K562 (cell line): ENCODE results near the gene PSMA7. TPM values are rescaled to one million over a fixed set of nuclear protein-coding genes. Genes with fewer than 3 reads are reported as not detected.

Source experiments
- ATAC-seq: fragments of 200-7000 bp; cut with Tn5 transposase; 3 replicates; pipeline ENCODE4 v1.9.1; 2020; ENCODE audit warnings: moderate library complexity
- BruUV-seq: library from RNA; stranded (reverse); fragments of 400-500 nt; replicated peaks from 2 replicates; lab custom pipeline; 2021; lab: Mats Ljungman, UMichigan
- CTCF ChIA-PET: fragments of 300-600 bp; formaldehyde crosslinking; extraction: SDS; loops from one replicate; lab custom pipeline; 2021; ENCODE audit warnings: low intra/inter-chr PET ratio; lab: Yijun Ruan, JAX
- POLR2A ChIA-PET: fragments of 300-600, 350-650 bp; sonication (Branson Sonifier 250); formaldehyde crosslinking; extraction: SDS; loops from one replicate; lab custom pipeline; 2021; ENCODE audit warnings: antibody characterized with exemption, inconsistent platforms; lab: Yijun Ruan, JAX
- DNase-seq, 4 experiments: peaks; one replicate each; pipeline versions ENCODE4 v3.0.0 to v3.0.0-alpha.2; 2011 to 2018; ENCODE audit warnings: low spot score in 3 of 4, mixed read lengths in 3 of 4; ENCODE audit errors: extremely low read depth in 1 of 4
- FAIRE-seq: peaks from 2 replicates; lab custom pipeline; 2011; peaks lifted over from hg19 to GRCh38; lab: Jason Lieb, UNC
- H2AFZ ChIP-seq: 2 replicates; pipeline ENCODE4 v1.6.0; 2011; ENCODE audit warnings: low read depth, low read length, control low read depth, inconsistent platforms
- H3K27ac ChIP-seq: fragments of 200-600 bp; 3 replicates; pipeline ENCODE4 v1.8.0; 2011; ENCODE audit warnings: low read depth, mild to moderate bottlenecking, control low read depth, inconsistent platforms, low read length, moderate library complexity, mixed read lengths; ENCODE audit errors: extremely low read depth
- H3K27me3 ChIP-seq, 2 experiments: fragments of 300-600 bp in 1 of 2; 2 replicates in 1 of 2; 3 replicates in 1 of 2; pipeline versions ENCODE4 v1.6.0 to v1.8.0; 2011; ENCODE audit warnings: inconsistent platforms in 2 of 2, low read length in 2 of 2, mild to moderate bottlenecking in 1 of 2, mixed read lengths in 1 of 2, moderate library complexity in 1 of 2; ENCODE audit not compliant: control insufficient read depth in 2 of 2, insufficient read depth in 2 of 2
- H3K36me3 ChIP-seq: fragments of 300-600 bp; 3 replicates; pipeline ENCODE4 v1.8.0; 2011; ENCODE audit warnings: mild to moderate bottlenecking, low read length, inconsistent platforms; ENCODE audit not compliant: control insufficient read depth, insufficient read depth
- H3K4me1 ChIP-seq, 2 experiments: fragments of 200-600 bp in 1 of 2; replicated peaks in 1 of 2; 2 replicates in 1 of 2; 3 replicates in 1 of 2; pipeline versions ENCODE4 v1.5.1 to v1.8.0; 2011; ENCODE audit warnings: inconsistent platforms in 2 of 2, low read length in 2 of 2, mild to moderate bottlenecking in 1 of 2, mixed read lengths in 1 of 2, moderate library complexity in 1 of 2; ENCODE audit not compliant: control insufficient read depth in 2 of 2, insufficient read depth in 2 of 2
- H3K4me2 ChIP-seq: 2 replicates; pipeline ENCODE4 v1.6.1; 2011; ENCODE audit warnings: low read length, control low read depth, inconsistent platforms, mixed read lengths; ENCODE audit not compliant: insufficient read depth
- H3K4me3 ChIP-seq: fragments of 200-600 bp; sonication (generic), shearing (Covaris generic); 2 replicates; pipeline ENCODE4 v1.5.1; 2016; ENCODE audit warnings: control low read depth, inconsistent platforms
- H3K79me2 ChIP-seq: fragments of 200-600 bp; 3 replicates; pipeline ENCODE4 v1.8.0; 2011; ENCODE audit warnings: low read length, inconsistent platforms; ENCODE audit not compliant: control insufficient read depth, insufficient read depth
- H3K9ac ChIP-seq, 2 experiments: 2 replicates each; pipeline versions ENCODE4 v1.6.0 to v1.6.1; 2011; ENCODE audit warnings: low read depth in 2 of 2, low read length in 2 of 2, control low read depth in 1 of 2, inconsistent platforms in 1 of 2, mild to moderate bottlenecking in 1 of 2, mixed read lengths in 1 of 2; ENCODE audit not compliant: insufficient read depth in 1 of 2
- H3K9me1 ChIP-seq: one replicate; pipeline ENCODE4 v1.6.0; 2011; ENCODE audit warnings: inconsistent platforms, mild to moderate bottlenecking, low read length, moderate library complexity; ENCODE audit not compliant: control insufficient read depth, insufficient read depth
- H3K9me3 ChIP-seq: replicated peaks from 2 replicates; pipeline ENCODE4 v1.5.1; 2011; ENCODE audit warnings: low read depth, low read length, inconsistent platforms; ENCODE audit not compliant: control insufficient read depth, insufficient read depth
- H4K20me1 ChIP-seq: replicated peaks from 2 replicates; pipeline ENCODE4 v1.6.1; 2011; ENCODE audit warnings: low read length, inconsistent platforms, mixed read lengths; ENCODE audit not compliant: control insufficient read depth, insufficient read depth
- CREM ChIP-seq: IDR thresholded peaks from 2 replicates; pipeline ENCODE4 v1.6.1; 2014; ENCODE audit warnings: antibody characterized with exemption, low read depth
- POLR2A ChIP-seq: fragments of 450-650 bp; conservative IDR thresholded peaks from 2 replicates; pipeline ENCODE4 v1.6.1; 2016
- POLR2AphosphoS5 ChIP-seq: IDR thresholded peaks from 2 replicates; pipeline ENCODE4 v1.6.1; 2011; ENCODE audit warnings: mild to moderate bottlenecking, low read depth, low read length, moderate library complexity; ENCODE audit not compliant: control insufficient read depth, insufficient read depth
- POLR2G ChIP-seq: fragments of 200-400 bp; formaldehyde crosslinking; IDR thresholded peaks from 2 replicates; pipeline ENCODE4 v1.6.1; 2017; ENCODE audit warnings: low read depth, mild to moderate bottlenecking, antibody characterized with exemption, low read length, moderate library complexity
- POLR3A ChIP-seq: IDR thresholded peaks from 2 replicates; pipeline ENCODE4 v1.6.1; 2011; ENCODE audit warnings: borderline replicate concordance, mild to moderate bottlenecking, moderate library complexity; ENCODE audit not compliant: insufficient read length, insufficient read depth; ENCODE audit errors: extremely low read depth
- ZNF717 ChIP-seq: fragments of 250-450 bp; sonication (Bioruptor Pico); IDR thresholded peaks from 2 replicates; pipeline ENCODE4 v1.5.0; 2021
- WGBS: fragments of 100-300 bp; shearing (Covaris generic); methylation state at CpG from one replicate; pipeline ENCODE4 v1.1.6; 2016; ENCODE audit warnings: low coverage, mixed read lengths; ENCODE audit not compliant: insufficient coverage; ENCODE audit errors: missing lambda C conversion rate; 5-methylcytosine and 5-hydroxymethylcytosine counted together
- in situ Hi-C: fragments of 300-500 bp; cut with MboI; formaldehyde crosslinking; loops from 4 replicates; pipeline ENCODE4 v1.15.0; 2018; ENCODE audit warnings: inconsistent platforms, mixed read lengths
- intact Hi-C: fragments of 100-400 bp; cut with micrococcal nuclease; formaldehyde crosslinking; loops from 2 replicates; pipeline ENCODE4 v1.14.2; 2022
- polyA plus RNA-seq, 8 experiments: library from polyadenylated mRNA; depleted of rRNA in 4 of 8; stranded (reverse) in 5 of 8; unstranded in 3 of 8; fragments of >200 nt; fragmentation: Nextera tagmentation in 2 of 8; fragmentation: Illumina TruSeq in 1 of 8; extraction: Ambion mirVana in 2 of 8; extraction: Trizol in 1 of 8; gene quantifications; 2 replicates each; pipeline versions ENCODE4 v1.2.1 to v1.2.3, GENCODE V29; 2011 to 2014; ENCODE audit warnings: inconsistent platforms in 1 of 8, missing spikeins in 1 of 8
- total RNA-seq, 7 experiments: library from RNA; depleted of rRNA in 6 of 7; stranded (reverse); fragments of >200 nt in 6 of 7; fragmentation: Illumina TruSeq in 2 of 7; extraction: Trizol in 2 of 7; gene quantifications; 2 replicates each; pipeline versions ENCODE4 v1.2.1 to v1.2.3, GENCODE V29; 2011 to 2021; ENCODE audit warnings: low replicate concordance in 1 of 7
- TF ChIP-seq, protein P1 (sequence below), 2 experiments: fragments of 450-650 bp in 1 of 2; IDR thresholded peaks; 2 replicates each; pipeline ENCODE4 v1.6.1; 2011 to 2017; ENCODE audit warnings: low read depth in 2 of 2, antibody characterized with exemption in 1 of 2, borderline replicate concordance in 1 of 2, low read length in 1 of 2, mild to moderate bottlenecking in 1 of 2, mixed read lengths in 1 of 2; ENCODE audit not compliant: control insufficient read depth in 1 of 2
- TF ChIP-seq, protein P2 (sequence below): IDR thresholded peaks from 2 replicates; pipeline ENCODE4 v1.6.1; 2016; ENCODE audit warnings: missing genetic modification characterization, missing compliant biosample characterization
- TF ChIP-seq, protein P3 (sequence below): sonication (generic); formaldehyde crosslinking; IDR thresholded peaks from 2 replicates; pipeline ENCODE4 v1.8.0; 2022; ENCODE audit warnings: mild to moderate bottlenecking, low read depth, missing genetic modification reagents

Gene PSMA7
- total and polyA plus RNA-seq, 9 of the 15 experiments (the other 6 are each of a cell fraction or from before 2014, with no cell fraction given) = 257 to 510 (median 393) TPM

DNA sequence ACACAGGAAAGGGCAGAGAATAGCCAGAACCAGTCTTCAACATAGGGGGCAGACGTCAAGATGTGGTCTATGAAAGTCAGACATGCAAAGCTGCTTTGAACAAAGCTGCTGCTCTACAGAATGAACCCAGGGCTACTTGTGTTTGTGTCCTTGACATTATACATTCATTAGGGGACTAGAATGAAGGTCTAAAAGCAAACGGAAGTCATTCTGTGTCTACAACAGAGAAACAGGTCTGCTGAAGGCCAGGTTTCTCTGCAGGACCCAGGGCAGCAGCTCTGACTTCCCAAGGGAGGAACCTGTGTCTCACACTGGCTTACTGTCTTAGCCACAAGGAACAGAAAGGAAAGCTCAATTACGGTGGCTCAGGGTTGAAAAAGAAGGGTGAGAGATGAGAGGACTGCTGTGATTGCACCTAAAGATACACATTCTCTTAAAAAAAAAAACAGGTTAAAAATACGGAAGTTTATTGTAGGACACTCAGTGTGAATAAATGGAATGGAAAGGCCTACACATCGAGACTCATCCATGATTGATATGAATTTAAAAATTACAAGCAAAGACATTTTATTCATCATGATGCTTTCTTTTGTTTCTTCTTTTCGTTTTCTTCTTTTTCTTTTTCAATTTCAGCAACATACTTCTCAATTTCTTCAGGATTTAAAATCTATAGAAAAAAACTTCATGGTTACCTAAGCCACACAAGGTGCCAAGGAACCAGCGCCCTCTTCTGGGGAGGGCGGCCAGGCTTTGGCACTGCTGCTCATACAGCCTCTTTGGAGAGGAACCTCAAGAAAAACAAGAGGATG, 6.7 kb downstream of the PSMA7 start (continued):
- TF ChIP-seq, protein P1, sequence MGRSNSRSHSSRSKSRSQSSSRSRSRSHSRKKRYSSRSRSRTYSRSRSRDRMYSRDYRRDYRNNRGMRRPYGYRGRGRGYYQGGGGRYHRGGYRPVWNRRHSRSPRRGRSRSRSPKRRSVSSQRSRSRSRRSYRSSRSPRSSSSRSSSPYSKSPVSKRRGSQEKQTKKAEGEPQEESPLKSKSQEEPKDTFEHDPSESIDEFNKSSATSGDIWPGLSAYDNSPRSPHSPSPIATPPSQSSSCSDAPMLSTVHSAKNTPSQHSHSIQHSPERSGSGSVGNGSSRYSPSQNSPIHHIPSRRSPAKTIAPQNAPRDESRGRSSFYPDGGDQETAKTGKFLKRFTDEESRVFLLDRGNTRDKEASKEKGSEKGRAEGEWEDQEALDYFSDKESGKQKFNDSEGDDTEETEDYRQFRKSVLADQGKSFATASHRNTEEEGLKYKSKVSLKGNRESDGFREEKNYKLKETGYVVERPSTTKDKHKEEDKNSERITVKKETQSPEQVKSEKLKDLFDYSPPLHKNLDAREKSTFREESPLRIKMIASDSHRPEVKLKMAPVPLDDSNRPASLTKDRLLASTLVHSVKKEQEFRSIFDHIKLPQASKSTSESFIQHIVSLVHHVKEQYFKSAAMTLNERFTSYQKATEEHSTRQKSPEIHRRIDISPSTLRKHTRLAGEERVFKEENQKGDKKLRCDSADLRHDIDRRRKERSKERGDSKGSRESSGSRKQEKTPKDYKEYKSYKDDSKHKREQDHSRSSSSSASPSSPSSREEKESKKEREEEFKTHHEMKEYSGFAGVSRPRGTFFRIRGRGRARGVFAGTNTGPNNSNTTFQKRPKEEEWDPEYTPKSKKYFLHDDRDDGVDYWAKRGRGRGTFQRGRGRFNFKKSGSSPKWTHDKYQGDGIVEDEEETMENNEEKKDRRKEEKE (IDR thresholded peaks at IDR 0.05; ENCODE audit: borderline replicate concordance in 1 of 2, control insufficient read depth in 1 of 2, low read depth in 2 of 2, low read length in 1 of 2) = 0 out of 4 replicates have a peak, but pooled peaks of 1 of the 2 experiments have one; percentile 14

DNA sequence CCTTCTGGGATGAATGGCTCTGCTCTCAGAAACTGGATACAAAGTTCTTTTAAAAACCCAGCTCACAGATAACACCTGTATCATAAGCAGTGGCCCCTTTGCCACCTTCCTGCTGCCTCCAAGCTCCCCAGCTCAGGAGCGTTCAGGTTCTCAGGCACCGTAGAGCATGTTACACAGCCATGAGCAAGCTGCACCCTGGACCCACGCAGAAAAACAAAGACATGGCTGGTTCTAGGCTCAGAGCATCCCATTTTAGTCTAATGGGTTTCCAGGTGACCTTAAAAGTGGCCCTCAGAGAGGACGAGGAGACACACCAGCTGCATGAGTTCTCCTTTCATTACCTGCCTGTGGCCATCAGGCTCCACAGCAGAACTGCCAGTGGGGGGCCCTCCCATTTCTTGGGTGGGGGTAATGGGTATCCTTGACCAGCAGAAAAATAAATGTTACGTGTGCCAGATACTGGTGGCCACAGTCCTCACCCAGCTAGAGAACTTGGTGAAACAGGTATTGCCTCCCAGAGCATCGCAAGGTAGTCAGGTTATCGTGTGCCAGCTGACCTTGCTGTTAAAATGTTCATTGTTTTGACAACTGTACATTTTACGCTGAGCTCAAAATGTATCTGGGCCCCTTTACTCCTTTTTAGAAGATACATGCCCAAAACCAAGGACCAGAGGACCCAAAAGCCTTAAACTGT, 7.5 kb downstream of the PSMA7 start:
- peaks cover 24% of the 10 kb centered on the region for H4K20me1 ChIP-seq
- H3K36me3 ChIP-seq = peaks cover 99% of the 10 kb centered on the region
- DNase-seq (no peak), ATAC-seq (no peak; the same call in 1 of the 3 replicates), FAIRE-seq (no peak)
- ChIA-PET CTCF (interaction anchor here (1.8 kb wide), 1 partner anchor 125 kb away, joined by 13 read pairs; no protein-coding TSS in a partner anchor), POLR2A (interaction anchor here (0.5 to 7.8 kb wide), 9 partner anchors 9 to 110 kb away, joined by 3 to 78 read pairs (median 4); partner anchors contain the start of gene LSM14B)
- H3K4me1 ChIP-seq = peaks cover 0 to 6% of the 10 kb centered on the region in 2 experiments; a peak in 1 of 5 replicates
- H3K4me2 ChIP-seq = no peak overlapping the region
- H3K79me2 ChIP-seq = peaks cover 21% of the 10 kb centered on the region
- in situ Hi-C loops (loop anchor here (5.0 kb wide), 1 partner anchor 113 kb away; no protein-coding TSS in a partner anchor), intact Hi-C loops (no loop called here)
- no TSS peak for BruUV-seq
- no peak overlapping the region for H3K27ac ChIP-seq
- H3K9me1 ChIP-seq = no peaks in the 10 kb centered on the region
- H3K9ac ChIP-seq = no peak overlapping the region
- H2AFZ ChIP-seq = no peak overlapping the region
- WGBS = 87% methylated on average over 8 of the region's 8 CpGs
- H3K9me3 ChIP-seq = no peaks in the 10 kb centered on the region
- no peaks in the 10 kb centered on the region for H3K27me3 ChIP-seq
- H3K4me3 ChIP-seq = no peak overlapping the region
- TF ChIP-seq ZNF717 (CRISPR knock-in tag) (no peak), POLR3A (no peak), POLR2AphosphoS5 (0 out of 2 replicates have a peak, but pooled peaks have one; percentile 16), POLR2A (peak; percentile 64), CREM (no peak), POLR2G (peak; percentile 29; the same call in 1 of the 2 replicates)
- TF ChIP-seq, protein P2, sequence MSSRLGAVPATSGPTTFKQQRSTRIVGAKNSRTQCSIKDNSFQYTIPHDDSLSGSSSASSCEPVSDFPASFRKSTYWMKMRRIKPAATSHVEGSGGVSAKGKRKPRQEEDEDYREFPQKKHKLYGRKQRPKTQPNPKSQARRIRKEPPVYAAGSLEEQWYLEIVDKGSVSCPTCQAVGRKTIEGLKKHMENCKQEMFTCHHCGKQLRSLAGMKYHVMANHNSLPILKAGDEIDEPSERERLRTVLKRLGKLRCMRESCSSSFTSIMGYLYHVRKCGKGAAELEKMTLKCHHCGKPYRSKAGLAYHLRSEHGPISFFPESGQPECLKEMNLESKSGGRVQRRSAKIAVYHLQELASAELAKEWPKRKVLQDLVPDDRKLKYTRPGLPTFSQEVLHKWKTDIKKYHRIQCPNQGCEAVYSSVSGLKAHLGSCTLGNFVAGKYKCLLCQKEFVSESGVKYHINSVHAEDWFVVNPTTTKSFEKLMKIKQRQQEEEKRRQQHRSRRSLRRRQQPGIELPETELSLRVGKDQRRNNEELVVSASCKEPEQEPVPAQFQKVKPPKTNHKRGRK (tag) = no peak
- TF ChIP-seq, protein P3, sequence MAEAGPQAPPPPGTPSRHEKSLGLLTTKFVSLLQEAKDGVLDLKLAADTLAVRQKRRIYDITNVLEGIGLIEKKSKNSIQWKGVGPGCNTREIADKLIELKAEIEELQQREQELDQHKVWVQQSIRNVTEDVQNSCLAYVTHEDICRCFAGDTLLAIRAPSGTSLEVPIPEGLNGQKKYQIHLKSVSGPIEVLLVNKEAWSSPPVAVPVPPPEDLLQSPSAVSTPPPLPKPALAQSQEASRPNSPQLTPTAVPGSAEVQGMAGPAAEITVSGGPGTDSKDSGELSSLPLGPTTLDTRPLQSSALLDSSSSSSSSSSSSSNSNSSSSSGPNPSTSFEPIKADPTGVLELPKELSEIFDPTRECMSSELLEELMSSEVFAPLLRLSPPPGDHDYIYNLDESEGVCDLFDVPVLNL (CRISPR knock-in tag) = no peak
